Skeletal muscle satellite cell (primary cell): ENCODE results near the gene CDH23.

Experiments used
- H3K27me3 ChIP-seq: 2 replicates; pipeline ENCODE4 v1.7.0; 2013; ENCODE audit warnings: low read length; ENCODE audit not compliant: control insufficient read depth, insufficient read depth
- H3K36me3 ChIP-seq: 2 replicates; pipeline ENCODE4 v1.7.0; 2013; ENCODE audit warnings: mild to moderate bottlenecking, control low read depth, low read length; ENCODE audit not compliant: insufficient read depth
- H3K4me1 ChIP-seq: 2 replicates; pipeline ENCODE4 v1.7.0; 2013; ENCODE audit warnings: low read length; ENCODE audit not compliant: control insufficient read depth, insufficient read depth
- H3K4me2 ChIP-seq: 2 replicates; pipeline ENCODE4 v1.7.0; 2013; ENCODE audit warnings: mild to moderate bottlenecking, low read length
- H3K4me3 ChIP-seq: 2 replicates; pipeline ENCODE4 v1.7.0; 2013; ENCODE audit warnings: low read length
- H3K9ac ChIP-seq: 2 replicates; pipeline ENCODE4 v1.7.0; 2013; ENCODE audit warnings: mild to moderate bottlenecking, low read depth, low read length, moderate library complexity
- H3K9me3 ChIP-seq: replicated peaks from 2 replicates; pipeline ENCODE4 v1.7.0; 2013; ENCODE audit warnings: mild to moderate bottlenecking, control low read depth, low read length

The CDH23 gene

DNA sequence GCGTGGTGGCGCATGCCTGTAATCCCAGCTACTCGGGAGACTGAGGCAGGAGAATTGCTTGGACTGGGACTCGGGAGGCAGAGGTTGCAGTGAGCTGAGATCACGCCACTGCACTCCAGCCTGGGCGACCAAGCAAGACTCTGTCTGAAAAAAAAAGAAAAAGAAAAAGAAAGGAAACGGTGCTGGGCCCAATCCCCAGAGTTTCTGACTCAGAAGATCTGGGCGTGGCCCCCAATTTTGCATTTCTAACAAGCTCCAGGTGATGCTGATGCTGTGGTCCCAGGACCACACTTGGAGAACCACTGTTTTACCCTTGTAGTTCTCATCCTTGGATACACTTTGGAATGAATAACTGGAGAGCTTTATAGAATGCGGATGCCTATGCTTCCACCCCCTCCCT is 243.9 kb downstream of the CDH23 start:
- H3K36me3 ChIP-seq = no peaks in the 10 kb centered on the region
- H3K27me3 ChIP-seq = peaks cover 58% of the 10 kb centered on the region
- no peaks in the 10 kb centered on the region for H3K9me3 ChIP-seq
- no peak overlapping the region for H3K4me2 ChIP-seq
- no peak overlapping the region for H3K4me3 ChIP-seq
- H3K4me1 ChIP-seq = no peaks in the 10 kb centered on the region
- H3K9ac ChIP-seq = no peak overlapping the region

- no peaks in the 10 kb centered on the region for H3K9me3 ChIP-seq
- no peaks in the 10 kb centered on the region for H3K36me3 ChIP-seq
- H3K4me1 ChIP-seq = no peaks in the 10 kb centered on the region
- no peak overlapping the region for H3K9ac ChIP-seq
- no peak overlapping the region for H3K4me3 ChIP-seq
- peaks cover 60% of the 10 kb centered on the region for H3K27me3 ChIP-seq
- H3K4me2 ChIP-seq = no peak overlapping the region
Measured at GRCh38 chr10:71641449-71641848, 244.7 kb downstream of the CDH23 start.

DNA sequence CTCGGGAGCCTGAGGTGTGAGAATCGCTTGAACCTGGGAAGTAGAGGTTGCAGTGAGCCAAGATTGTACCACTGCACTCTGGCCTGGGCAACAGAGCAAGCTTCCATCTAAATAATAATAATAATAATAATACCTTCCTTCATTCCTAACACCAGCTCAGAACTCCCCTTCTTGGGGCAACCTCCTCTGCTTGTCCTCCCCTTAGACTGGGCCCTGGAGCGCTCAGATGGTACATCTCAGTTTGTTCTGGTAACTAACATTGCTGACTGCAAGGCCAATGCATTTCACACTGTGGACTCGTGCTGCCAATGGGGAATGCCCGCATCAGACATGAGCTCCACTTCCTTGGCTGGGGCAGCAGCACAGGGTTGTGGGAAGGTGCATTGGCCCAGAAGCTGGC is 245.3 kb downstream of the CDH23 start:
- Histone ChIP-seq H3K27me3 (peaks cover 57% of the 10 kb centered on the region), H3K4me2 (no peak overlapping the region), H3K9ac (no peak overlapping the region), H3K9me3 (no peaks in the 10 kb centered on the region), H3K4me3 (no peak overlapping the region), H3K36me3 (no peaks in the 10 kb centered on the region), H3K4me1 (no peaks in the 10 kb centered on the region)

- H3K9ac ChIP-seq = no peak overlapping the region
- no peak overlapping the region for H3K4me3 ChIP-seq
- no peaks in the 10 kb centered on the region for H3K36me3 ChIP-seq
- no peak overlapping the region for H3K4me2 ChIP-seq
- H3K9me3 ChIP-seq = no peaks in the 10 kb centered on the region
- no peaks in the 10 kb centered on the region for H3K4me1 ChIP-seq
- peaks cover 58% of the 10 kb centered on the region for H3K27me3 ChIP-seq
Measured at GRCh38 chr10:71643904-71644303, 247.2 kb downstream of the CDH23 start.

DNA sequence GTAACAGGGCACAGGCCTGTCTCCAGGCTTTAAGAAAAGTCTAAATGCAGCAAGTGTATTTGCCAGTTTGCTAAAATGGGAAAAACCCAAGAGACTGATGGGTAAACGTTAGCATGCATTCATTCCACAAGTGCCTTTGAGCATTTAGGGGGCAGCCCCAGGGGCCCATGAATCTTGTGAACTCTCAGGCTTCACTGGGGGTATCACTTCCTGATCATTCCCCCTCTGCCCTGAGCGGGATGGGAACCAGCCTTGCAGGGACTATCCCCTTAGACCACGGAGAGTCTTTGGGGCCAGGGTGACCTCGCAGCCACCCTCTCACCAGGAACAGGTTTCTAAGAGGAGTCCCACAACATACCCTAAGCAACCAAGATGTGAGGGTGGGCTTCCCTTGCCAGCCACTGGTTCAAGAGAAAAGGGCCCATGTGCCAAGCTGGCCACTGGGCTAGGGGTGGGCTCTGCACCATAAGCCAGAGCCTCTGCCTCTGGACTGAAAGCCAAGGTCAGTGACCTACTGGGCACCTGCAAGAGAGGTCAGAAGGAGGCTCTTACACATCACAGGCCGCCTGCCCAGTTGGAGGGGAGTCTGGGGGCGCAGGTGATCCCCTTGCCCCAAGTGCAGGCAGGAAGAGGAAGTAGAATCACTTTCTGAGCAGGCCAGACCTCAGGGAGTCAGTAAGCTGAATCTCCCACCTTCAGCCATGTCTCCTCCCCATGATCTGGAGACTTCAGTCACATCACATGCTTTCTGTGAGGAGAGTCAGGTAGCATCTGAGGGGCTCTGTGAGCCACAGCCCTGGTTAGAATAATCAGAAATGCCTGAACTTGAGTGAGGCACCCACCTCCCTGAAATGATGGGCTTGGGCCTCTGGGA is 247.8 kb downstream of the CDH23 start:
- H3K4me2 ChIP-seq = no peak overlapping the region
- no peaks in the 10 kb centered on the region for H3K36me3 ChIP-seq
- H3K9ac ChIP-seq = no peak overlapping the region
- no peaks in the 10 kb centered on the region for H3K9me3 ChIP-seq
- H3K4me1 ChIP-seq = no peaks in the 10 kb centered on the region
- peaks cover 52% of the 10 kb centered on the region for H3K27me3 ChIP-seq
- no peak overlapping the region for H3K4me3 ChIP-seq

- no peaks in the 10 kb centered on the region for H3K4me1 ChIP-seq
- no peaks in the 10 kb centered on the region for H3K9me3 ChIP-seq
- no peak overlapping the region for H3K9ac ChIP-seq
- H3K27me3 ChIP-seq = peaks cover 52% of the 10 kb centered on the region
- no peak overlapping the region for H3K4me2 ChIP-seq
- no peaks in the 10 kb centered on the region for H3K36me3 ChIP-seq
- no peak overlapping the region for H3K4me3 ChIP-seq
Measured at GRCh38 chr10:71645185-71645584, 248.5 kb downstream of the CDH23 start.

- Histone ChIP-seq H3K9me3 (no peaks in the 10 kb centered on the region), H3K9ac (no peak overlapping the region), H3K4me2 (no peak overlapping the region), H3K27me3 (peaks cover 56% of the 10 kb centered on the region), H3K4me3 (no peak overlapping the region), H3K4me1 (no peaks in the 10 kb centered on the region), H3K36me3 (no peaks in the 10 kb centered on the region)
Measured at GRCh38 chr10:71646037-71646436, 249.3 kb downstream of the CDH23 start.

DNA sequence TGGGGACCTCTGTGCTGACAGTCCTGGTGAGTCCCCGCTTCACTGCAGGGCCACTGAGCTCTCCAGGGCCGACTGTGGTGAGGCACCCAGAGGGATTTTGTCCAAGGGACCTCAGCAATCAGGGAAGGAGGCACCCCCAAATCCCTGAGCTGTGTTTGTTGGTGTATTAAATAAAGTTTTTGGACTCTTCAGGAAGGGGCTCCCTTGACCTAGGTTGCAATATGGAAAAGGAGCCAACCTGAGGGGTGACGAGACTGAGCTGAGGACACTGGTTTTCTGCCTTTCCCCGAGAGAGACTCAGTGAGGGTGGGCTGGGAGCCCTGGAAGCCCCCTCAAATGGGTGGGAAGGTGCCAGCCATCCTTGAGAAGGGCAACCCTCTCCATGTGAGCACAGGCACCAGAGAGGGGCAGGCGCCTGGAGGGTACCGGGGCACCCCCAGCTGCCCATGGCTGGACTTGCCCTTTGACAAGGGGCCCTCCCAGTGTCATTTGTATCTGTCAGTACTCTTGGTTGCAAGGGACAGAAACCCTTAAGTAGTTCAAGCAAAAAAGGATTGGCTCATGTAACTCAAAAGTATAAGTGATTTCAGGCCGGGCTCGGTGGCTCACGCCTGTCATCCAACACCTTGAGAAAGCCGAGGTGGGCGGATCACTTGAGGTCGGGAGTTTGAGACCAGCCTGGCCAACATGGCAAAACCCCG is 250.0 kb downstream of the CDH23 start:
- Histone ChIP-seq H3K4me1 (no peaks in the 10 kb centered on the region), H3K4me2 (no peak overlapping the region), H3K4me3 (no peak overlapping the region), H3K27me3 (peaks cover 58% of the 10 kb centered on the region), H3K36me3 (no peaks in the 10 kb centered on the region), H3K9me3 (no peaks in the 10 kb centered on the region), H3K9ac (no peak overlapping the region)

GRCh38 chr10:71647526-71648253 is 251.0 kb downstream of the CDH23 start:
- Histone ChIP-seq H3K9me3 (no peaks in the 10 kb centered on the region), H3K4me2 (no peak overlapping the region), H3K4me1 (no peaks in the 10 kb centered on the region), H3K27me3 (peaks cover 63% of the 10 kb centered on the region), H3K36me3 (no peaks in the 10 kb centered on the region), H3K9ac (no peak overlapping the region), H3K4me3 (no peak overlapping the region)

- no peaks in the 10 kb centered on the region for H3K36me3 ChIP-seq
- H3K27me3 ChIP-seq = peaks cover 63% of the 10 kb centered on the region
- no peak overlapping the region for H3K4me3 ChIP-seq
- H3K9me3 ChIP-seq = no peaks in the 10 kb centered on the region
- no peak overlapping the region for H3K9ac ChIP-seq
- no peaks in the 10 kb centered on the region for H3K4me1 ChIP-seq
- no peak overlapping the region for H3K4me2 ChIP-seq
Measured at GRCh38 chr10:71648254-71648932, 251.7 kb downstream of the CDH23 start.

GRCh38 chr10:71648933-71649320 is 252.2 kb downstream of the CDH23 start:
- H3K36me3 ChIP-seq = no peaks in the 10 kb centered on the region
- H3K27me3 ChIP-seq = peaks cover 68% of the 10 kb centered on the region
- H3K9me3 ChIP-seq = no peaks in the 10 kb centered on the region
- no peak overlapping the region for H3K9ac ChIP-seq
- H3K4me1 ChIP-seq = no peaks in the 10 kb centered on the region
- H3K4me2 ChIP-seq = no peak overlapping the region
- H3K4me3 ChIP-seq = no peak overlapping the region
